22Rv1 (cell line): ENCODE results near the gene ABTB2.

Source experiments
- ZFX ChIP-seq: fragments of 450-650 bp; IDR thresholded peaks from 2 replicates; pipeline ENCODE4 v1.6.1; 2017; ENCODE audit warnings: antibody characterized with exemption, borderline replicate concordance
- TF ChIP-seq, protein P1 (sequence below): fragments of 450-650 bp; IDR thresholded peaks from 2 replicates; pipeline ENCODE4 v1.5.1; 2017; ENCODE audit warnings: mild to moderate bottlenecking

GRCh38 chr11:34330653-34331052 lies 27.2 kb downstream of the ABTB2 start:
- TF ChIP-seq, protein P1, sequence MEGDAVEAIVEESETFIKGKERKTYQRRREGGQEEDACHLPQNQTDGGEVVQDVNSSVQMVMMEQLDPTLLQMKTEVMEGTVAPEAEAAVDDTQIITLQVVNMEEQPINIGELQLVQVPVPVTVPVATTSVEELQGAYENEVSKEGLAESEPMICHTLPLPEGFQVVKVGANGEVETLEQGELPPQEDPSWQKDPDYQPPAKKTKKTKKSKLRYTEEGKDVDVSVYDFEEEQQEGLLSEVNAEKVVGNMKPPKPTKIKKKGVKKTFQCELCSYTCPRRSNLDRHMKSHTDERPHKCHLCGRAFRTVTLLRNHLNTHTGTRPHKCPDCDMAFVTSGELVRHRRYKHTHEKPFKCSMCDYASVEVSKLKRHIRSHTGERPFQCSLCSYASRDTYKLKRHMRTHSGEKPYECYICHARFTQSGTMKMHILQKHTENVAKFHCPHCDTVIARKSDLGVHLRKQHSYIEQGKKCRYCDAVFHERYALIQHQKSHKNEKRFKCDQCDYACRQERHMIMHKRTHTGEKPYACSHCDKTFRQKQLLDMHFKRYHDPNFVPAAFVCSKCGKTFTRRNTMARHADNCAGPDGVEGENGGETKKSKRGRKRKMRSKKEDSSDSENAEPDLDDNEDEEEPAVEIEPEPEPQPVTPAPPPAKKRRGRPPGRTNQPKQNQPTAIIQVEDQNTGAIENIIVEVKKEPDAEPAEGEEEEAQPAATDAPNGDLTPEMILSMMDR: no peak
- TF ChIP-seq ZFX: no peak
